Measurements from ENCODE around the gene LDLRAD1. TPM values are rescaled to one million over a fixed set of nuclear protein-coding genes. Genes with fewer than 3 reads are reported as not detected.

The LDLRAD1 gene
- polyA plus RNA-seq, 3 donors = not detected

DNA sequence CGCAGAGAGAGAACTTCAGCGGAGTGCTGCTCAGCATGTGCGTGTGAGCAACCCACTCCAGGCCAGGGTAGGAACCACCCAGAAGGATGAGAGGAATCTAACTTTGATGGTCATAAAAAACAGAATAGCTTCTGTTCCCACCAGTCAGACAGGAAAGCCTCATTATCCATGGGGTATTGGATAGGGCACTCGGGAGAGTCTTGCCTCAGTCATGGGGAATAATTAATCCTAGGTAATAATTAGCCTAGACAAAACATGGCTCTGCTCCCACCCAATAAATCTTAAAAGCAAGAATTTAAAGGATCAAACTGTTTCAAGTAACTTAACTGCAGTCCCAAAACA is 35.3 kb downstream of the LDLRAD1 start:
- TF ChIP-seq, protein P1, sequence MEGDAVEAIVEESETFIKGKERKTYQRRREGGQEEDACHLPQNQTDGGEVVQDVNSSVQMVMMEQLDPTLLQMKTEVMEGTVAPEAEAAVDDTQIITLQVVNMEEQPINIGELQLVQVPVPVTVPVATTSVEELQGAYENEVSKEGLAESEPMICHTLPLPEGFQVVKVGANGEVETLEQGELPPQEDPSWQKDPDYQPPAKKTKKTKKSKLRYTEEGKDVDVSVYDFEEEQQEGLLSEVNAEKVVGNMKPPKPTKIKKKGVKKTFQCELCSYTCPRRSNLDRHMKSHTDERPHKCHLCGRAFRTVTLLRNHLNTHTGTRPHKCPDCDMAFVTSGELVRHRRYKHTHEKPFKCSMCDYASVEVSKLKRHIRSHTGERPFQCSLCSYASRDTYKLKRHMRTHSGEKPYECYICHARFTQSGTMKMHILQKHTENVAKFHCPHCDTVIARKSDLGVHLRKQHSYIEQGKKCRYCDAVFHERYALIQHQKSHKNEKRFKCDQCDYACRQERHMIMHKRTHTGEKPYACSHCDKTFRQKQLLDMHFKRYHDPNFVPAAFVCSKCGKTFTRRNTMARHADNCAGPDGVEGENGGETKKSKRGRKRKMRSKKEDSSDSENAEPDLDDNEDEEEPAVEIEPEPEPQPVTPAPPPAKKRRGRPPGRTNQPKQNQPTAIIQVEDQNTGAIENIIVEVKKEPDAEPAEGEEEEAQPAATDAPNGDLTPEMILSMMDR (IDR thresholded peaks at IDR 0.05) = no peak
- Histone ChIP-seq H3K4me3 (replicated peaks in 1 of 3; ENCODE audit: low read depth in 2 of 3, low read length in 3 of 3) (peak overlapping the region; percentile 51 to 79 (median 70)), H3K9ac (ENCODE audit: insufficient read depth, low read length, poor library complexity, severe bottlenecking) (peak overlapping the region; percentile 50), H2AFZ (ENCODE audit: insufficient read depth, low read depth, low read length, poor library complexity, severe bottlenecking) (peak overlapping the region; percentile 89), H3K4me2 (replicated peaks; ENCODE audit: extremely low read depth, low read length, poor library complexity, severe bottlenecking) (peak overlapping the region; percentile 86), H3K36me3 (replicated peaks in 1 of 2; ENCODE audit: control insufficient read depth in 1 of 2, insufficient read depth in 2 of 2, low read length in 2 of 2) (no peaks in the 10 kb centered on the region), H3K27me3 (ENCODE audit: control insufficient read depth in 2 of 2, insufficient read depth in 2 of 2, low read length in 2 of 2) (no peaks in the 10 kb centered on the region), H3K4me1 (ENCODE audit: control insufficient read depth in 1 of 2, insufficient read depth in 2 of 2, low read length in 2 of 2) (peaks cover 15 to 17% of the 10 kb centered on the region in 2 donors), H4K20me1 (ENCODE audit: insufficient read depth, low read length) (no peaks in the 10 kb centered on the region), H3K9me3 (replicated peaks in 1 of 2; ENCODE audit: control insufficient read depth in 1 of 2, insufficient read depth in 1 of 2, low read length in 2 of 2) (no peaks in the 10 kb centered on the region), H3K27ac (ENCODE audit: low read depth in 1 of 2, low read length in 2 of 2) (peak overlapping the region in 1 of 2 donors; percentile 61), H3K79me2 (ENCODE audit: insufficient read depth, low read length) (no peaks in the 10 kb centered on the region)
- no peaks in the 10 kb centered on the region for H3K36me3 Mint-ChIP-seq
- H3K27ac Mint-ChIP-seq = peak overlapping the region in 2 of 7 donors; percentile 72 to 79
- no peak for DNase-seq
- no peaks in the 10 kb centered on the region for H3K27me3 Mint-ChIP-seq (ENCODE audit: low read depth in 3 of 3)
- WGBS (ENCODE audit: insufficient coverage) = 87% methylated on average over 3 of the region's 4 CpGs
- intact Hi-C loops (cut with micrococcal nuclease) = no loop called here
- no peaks in the 10 kb centered on the region for H3K9me3 Mint-ChIP-seq
- peak overlapping the region; percentile 85 to 92 for H3K4me3 Mint-ChIP-seq
- H3K4me1 Mint-ChIP-seq = peaks cover 26% of the 10 kb centered on the region

DNA sequence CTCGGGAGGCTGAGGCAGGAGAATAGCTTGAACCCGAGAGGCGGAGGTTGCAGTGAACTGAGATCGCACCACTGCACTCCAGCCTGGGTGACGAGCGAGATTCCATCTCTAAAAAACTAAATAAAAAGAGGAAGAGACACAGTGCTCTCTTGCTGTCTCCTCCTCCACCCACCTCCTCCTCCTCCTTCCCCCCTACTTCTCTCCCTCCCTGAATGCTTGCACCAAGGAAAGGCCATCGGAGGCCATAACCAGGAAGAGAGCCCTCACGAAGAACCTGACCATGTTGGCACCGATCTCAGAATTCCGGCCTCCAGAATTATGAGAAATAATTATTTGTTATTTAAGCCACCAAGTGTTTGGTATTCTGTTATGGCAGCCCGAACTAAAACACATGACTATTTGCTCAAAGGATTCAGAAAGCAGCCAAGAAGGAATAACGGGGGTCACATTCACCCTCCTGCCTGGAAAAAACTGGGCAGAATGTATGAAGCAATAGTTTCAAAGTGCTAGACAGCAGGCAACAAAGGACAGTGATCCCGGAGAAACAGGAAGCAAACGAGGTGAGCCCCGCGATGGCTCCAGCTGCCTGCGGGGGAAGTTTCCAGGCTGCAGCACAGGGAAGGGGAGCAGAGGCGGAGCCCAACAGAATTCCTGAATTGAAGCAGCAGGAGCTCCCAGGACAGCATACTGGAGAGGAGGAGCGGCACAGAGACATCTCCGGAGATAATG is 35.8 kb downstream of the LDLRAD1 start:
- no peaks in the 10 kb centered on the region for H3K79me2 ChIP-seq (ENCODE audit: insufficient read depth, low read length)
- H3K4me3 Mint-ChIP-seq = peak overlapping the region; percentile 85 to 92
- H3K9me3 ChIP-seq (replicated peaks in 1 of 2; ENCODE audit: control insufficient read depth in 1 of 2, insufficient read depth in 1 of 2, low read length in 2 of 2) = no peaks in the 10 kb centered on the region
- H3K4me1 ChIP-seq (ENCODE audit: control insufficient read depth in 1 of 2, insufficient read depth in 2 of 2, low read length in 2 of 2) = peaks cover 15 to 17% of the 10 kb centered on the region in 2 donors
- no peaks in the 10 kb centered on the region for H3K27me3 Mint-ChIP-seq (ENCODE audit: low read depth in 3 of 3)
- no peaks in the 10 kb centered on the region for H4K20me1 ChIP-seq (ENCODE audit: insufficient read depth, low read length)
- peak overlapping the region; percentile 51 to 79 (median 70) for H3K4me3 ChIP-seq (replicated peaks in 1 of 3; ENCODE audit: low read depth in 2 of 3, low read length in 3 of 3)
- DNase-seq = peak; percentile 23 to 37 (median 27)
- peaks cover 26% of the 10 kb centered on the region for H3K4me1 Mint-ChIP-seq
- H3K27me3 ChIP-seq (ENCODE audit: control insufficient read depth in 2 of 2, insufficient read depth in 2 of 2, low read length in 2 of 2) = no peaks in the 10 kb centered on the region
- peak overlapping the region; percentile 50 for H3K9ac ChIP-seq (ENCODE audit: insufficient read depth, low read length, poor library complexity, severe bottlenecking)
- H3K36me3 Mint-ChIP-seq = no peaks in the 10 kb centered on the region
- H3K4me2 ChIP-seq (replicated peaks; ENCODE audit: extremely low read depth, low read length, poor library complexity, severe bottlenecking) = peak overlapping the region; percentile 86
- 37% methylated on average over 12 of the region's 20 CpGs for WGBS (ENCODE audit: insufficient coverage)
- no peaks in the 10 kb centered on the region for H3K36me3 ChIP-seq (replicated peaks in 1 of 2; ENCODE audit: control insufficient read depth in 1 of 2, insufficient read depth in 2 of 2, low read length in 2 of 2)
- peak overlapping the region; percentile 89 for H2AFZ ChIP-seq (ENCODE audit: insufficient read depth, low read depth, low read length, poor library complexity, severe bottlenecking)
- TF ChIP-seq, protein P1 (IDR thresholded peaks at IDR 0.05) = no peak
- intact Hi-C loops (cut with micrococcal nuclease) = no loop called here
- peak overlapping the region in 1 of 2 donors; percentile 61 for H3K27ac ChIP-seq (ENCODE audit: low read depth in 1 of 2, low read length in 2 of 2)
- H3K27ac Mint-ChIP-seq = peak overlapping the region; percentile 4 to 86 (median 72)
- H3K9me3 Mint-ChIP-seq = no peaks in the 10 kb centered on the region

All from CD14-positive monocyte (primary cell).